Keratinocyte (primary cell): ENCODE data around the gene TNIP2. TPM values are rescaled to one million over a fixed set of nuclear protein-coding genes. Genes with fewer than 3 reads are reported as not detected.

Experiments used
- DNase-seq: peaks from one replicate; pipeline ENCODE4 v3.0.0-alpha.2; 2011; ENCODE audit warnings: low read depth, missing footprints, low spot score
- FAIRE-seq: peaks from 2 replicates; lab custom pipeline; 2011; peaks lifted over from hg19 to GRCh38; lab: Jason Lieb, UNC
- H2AFZ ChIP-seq: 2 replicates; pipeline ENCODE4 v1.6.0; 2012; ENCODE audit warnings: low read length, control low read depth, inconsistent platforms; ENCODE audit not compliant: control insufficient read depth
- H3K27ac ChIP-seq: 2 replicates; pipeline ENCODE4 v1.5.1; 2011; ENCODE audit warnings: low read length; ENCODE audit not compliant: control insufficient read depth, insufficient read depth
- H3K27me3 ChIP-seq: 3 replicates; pipeline ENCODE4 v1.6.0; 2011; ENCODE audit warnings: low read length; ENCODE audit not compliant: control insufficient read depth, insufficient read depth; ENCODE audit errors: extremely low read depth
- H3K36me3 ChIP-seq, 2 experiments: 2 replicates in 1 of 2; 3 replicates in 1 of 2; pipeline ENCODE4 v1.5.1; 2011; ENCODE audit warnings: low read length in 2 of 2, mild to moderate bottlenecking in 1 of 2; ENCODE audit not compliant: control insufficient read depth in 2 of 2, insufficient read depth in 2 of 2; ENCODE audit errors: extremely low read depth in 1 of 2
- H3K4me1 ChIP-seq: 3 replicates; pipeline ENCODE4 v1.5.1; 2011; ENCODE audit warnings: low read length; ENCODE audit not compliant: control insufficient read depth, insufficient read depth; ENCODE audit errors: extremely low read depth
- H3K4me2 ChIP-seq: 3 replicates; pipeline ENCODE4 v1.6.0; 2011; ENCODE audit warnings: low read depth, low read length; ENCODE audit not compliant: control insufficient read depth, insufficient read depth; ENCODE audit errors: extremely low read depth
- H3K4me3 ChIP-seq, 3 experiments: fragments of 200-600 bp in 1 of 3; sonication (generic) in 1 of 3; 2 replicates in 2 of 3; 3 replicates in 1 of 3; pipeline ENCODE4 v1.5.1; 2011 to 2016; ENCODE audit warnings: low read length in 3 of 3, mild to moderate bottlenecking in 3 of 3, control low read depth in 2 of 3, inconsistent platforms in 1 of 3, low read depth in 1 of 3, mixed read lengths in 1 of 3, mixed run types in 1 of 3, moderate library complexity in 1 of 3; ENCODE audit not compliant: control insufficient read depth in 2 of 3, insufficient read depth in 2 of 3; ENCODE audit errors: extremely low read depth in 1 of 3
- H3K79me2 ChIP-seq: 2 replicates; pipeline ENCODE4 v1.6.0; 2012; ENCODE audit warnings: low read length; ENCODE audit not compliant: control insufficient read depth, insufficient read depth
- H3K9ac ChIP-seq: 3 replicates; pipeline ENCODE4 v1.6.0; 2011; ENCODE audit warnings: low read length; ENCODE audit not compliant: control insufficient read depth, insufficient read depth; ENCODE audit errors: extremely low read depth
- H3K9me1 ChIP-seq: 3 replicates; pipeline ENCODE4 v1.6.0; 2011; ENCODE audit warnings: low read length; ENCODE audit not compliant: control insufficient read depth, insufficient read depth; ENCODE audit errors: extremely low read depth
- H3K9me3 ChIP-seq: 2 replicates; pipeline ENCODE4 v1.5.1; 2012; ENCODE audit warnings: low read depth, low read length; ENCODE audit not compliant: control insufficient read depth
- H4K20me1 ChIP-seq: 3 replicates; pipeline ENCODE4 v1.6.0; 2011; ENCODE audit warnings: low read length; ENCODE audit not compliant: control insufficient read depth, insufficient read depth; ENCODE audit errors: extremely low read depth
- CTCF ChIP-seq, 3 experiments: IDR thresholded peaks in 1 of 3; conservative IDR thresholded peaks in 1 of 3; optimal IDR thresholded peaks in 1 of 3; 2 replicates in 2 of 3; 3 replicates in 1 of 3; pipeline versions ENCODE3 to v1.5.1; 2011; ENCODE audit warnings: low read length in 3 of 3, mild to moderate bottlenecking in 3 of 3, moderate library complexity in 2 of 3, control low read depth in 1 of 3, inconsistent platforms in 1 of 3; ENCODE audit not compliant: insufficient read depth in 2 of 3; ENCODE audit errors: extremely low read depth in 1 of 3
- EZH2 ChIP-seq: IDR thresholded peaks from one replicate; pipeline ENCODE4 v1.6.1; 2012; ENCODE audit warnings: inconsistent platforms, mild to moderate bottlenecking, low read length, moderate library complexity
- dilution Hi-C: fragments of 300-500 bp; cut with MboI; formaldehyde crosslinking; loops from one replicate; pipeline ENCODE4 v1.7.0; 2020; ENCODE audit warnings: low sequenced_read_pairs; ENCODE audit not compliant: extremely low pct_ligation_motif_present
- polyA plus RNA-seq, 5 experiments: library from polyadenylated mRNA; depleted of rRNA in 3 of 5; stranded (reverse) in 3 of 5; stranded (forward) in 1 of 5; unstranded in 1 of 5; fragments of >200 nt; gene quantifications; 1 replicate in 1 of 5; 2 replicates in 3 of 5; 3 replicates in 1 of 5; pipeline versions ENCODE4 v1.2.1 to v1.2.3, GENCODE V29; 2011 to 2012; ENCODE audit warnings: missing spikeins in 2 of 5, low read depth in 1 of 5, low replicate concordance in 1 of 5

TNIP2 gene
- polyA plus RNA-seq, 1 donor (not counting 4 experiments of a cell fraction or from before 2014, with no cell fraction given), result 22.6 TPM

GRCh38 chr4:2725380-2725779 lies 30.8 kb downstream of the TNIP2 start:
- H3K36me3 ChIP-seq, result peaks cover 7 to 10% of the 10 kb centered on the region in 2 experiments
- H3K9me3 ChIP-seq, result no peaks in the 10 kb centered on the region
- FAIRE-seq, result no peak
- H4K20me1 ChIP-seq, result no peaks in the 10 kb centered on the region
- H2AFZ ChIP-seq, result no peak overlapping the region
- H3K79me2 ChIP-seq, result no peaks in the 10 kb centered on the region
- DNase-seq, result no peak
- no peaks in the 10 kb centered on the region for H3K27me3 ChIP-seq
- H3K9ac ChIP-seq, result no peak overlapping the region
- dilution Hi-C loops, result no loop called here
- no peaks in the 10 kb centered on the region for H3K4me1 ChIP-seq
- H3K27ac ChIP-seq, result no peak overlapping the region
- no peak for TF ChIP-seq EZH2
- no peak overlapping the region for H3K4me3 ChIP-seq
- H3K9me1 ChIP-seq, result no peaks in the 10 kb centered on the region
- no peak overlapping the region for H3K4me2 ChIP-seq

- no peak for FAIRE-seq
- peaks cover 4 to 10% of the 10 kb centered on the region in 2 experiments for H3K36me3 ChIP-seq
Measured at GRCh38 chr4:2723751-2724150, 32.4 kb downstream of the TNIP2 start.

More at GRCh38 chr4:2723751-2724150, 32.4 kb downstream of the TNIP2 start:
- Histone ChIP-seq H3K4me2 (no peak overlapping the region), H4K20me1 (no peaks in the 10 kb centered on the region), H3K27me3 (no peaks in the 10 kb centered on the region), H3K9ac (no peak overlapping the region), H3K4me1 (no peaks in the 10 kb centered on the region), H2AFZ (no peak overlapping the region), H3K27ac (no peak overlapping the region), H3K9me1 (no peaks in the 10 kb centered on the region), H3K79me2 (no peaks in the 10 kb centered on the region), H3K9me3 (no peaks in the 10 kb centered on the region), H3K4me3 (no peak overlapping the region)
- dilution Hi-C loops, result no loop called here
- no peak for DNase-seq
- no peak for TF ChIP-seq EZH2
- no peak for TF ChIP-seq CTCF (optimal IDR thresholded peaks at IDR 0.05 in 1 of 3, IDR thresholded peaks at IDR 0.05 in 1 of 3, conservative IDR thresholded peaks at IDR 0.05 in 1 of 3; ENCODE audit: extremely low read depth in 1 of 3, insufficient read depth in 2 of 3, low read length in 3 of 3)
